GM21360 (cell line): ENCODE data around the gene WDR77.

Source experiments
- ATAC-seq: cut with Tn5 transposase; IDR thresholded peaks from one replicate; pipeline ENCODE4 v1.9.1; 2021; ENCODE audit warnings: mild to moderate bottlenecking, moderate library complexity; ENCODE audit not compliant: unreplicated experiment

Gene WDR77

DNA sequence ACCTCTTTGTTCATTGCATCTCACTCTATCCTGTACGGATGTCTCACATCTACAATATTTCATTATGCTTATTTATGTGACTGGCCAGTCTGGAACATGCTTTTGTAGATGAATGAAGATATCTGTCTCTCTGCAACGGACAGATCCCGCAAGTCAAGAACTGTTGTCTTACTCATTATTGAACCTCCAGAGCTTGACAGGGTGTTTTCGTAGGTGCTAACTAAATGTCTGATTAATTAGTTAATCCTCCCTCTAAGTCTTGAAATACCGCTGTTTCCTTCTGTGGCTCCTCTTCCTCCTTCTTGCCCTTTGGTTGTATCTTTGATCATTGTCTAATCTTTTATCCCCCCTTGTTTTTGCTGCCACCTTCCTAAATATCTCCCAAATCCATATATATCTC is 21.5 kb upstream of the WDR77 start:
- ATAC-seq: no peak

DNA sequence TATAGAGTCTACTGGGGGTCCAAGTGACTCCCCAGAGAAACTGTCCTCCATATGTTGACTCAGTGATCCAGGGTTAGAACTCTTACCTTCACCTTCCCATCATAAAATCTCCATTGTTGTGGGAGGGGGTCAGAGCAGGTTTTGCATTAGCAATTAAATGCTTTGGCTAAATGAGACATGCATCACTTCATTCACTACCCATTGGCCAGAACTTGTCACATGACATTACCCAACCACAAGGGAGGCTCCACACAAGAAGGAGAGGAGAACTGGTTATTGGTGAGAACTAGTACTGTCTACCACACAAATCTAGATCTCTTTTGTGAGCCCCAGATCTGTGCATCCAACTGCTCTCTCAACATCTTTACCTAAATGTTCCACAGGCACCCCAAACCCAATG is 20.5 kb upstream of the WDR77 start:
- no peak for ATAC-seq

DNA sequence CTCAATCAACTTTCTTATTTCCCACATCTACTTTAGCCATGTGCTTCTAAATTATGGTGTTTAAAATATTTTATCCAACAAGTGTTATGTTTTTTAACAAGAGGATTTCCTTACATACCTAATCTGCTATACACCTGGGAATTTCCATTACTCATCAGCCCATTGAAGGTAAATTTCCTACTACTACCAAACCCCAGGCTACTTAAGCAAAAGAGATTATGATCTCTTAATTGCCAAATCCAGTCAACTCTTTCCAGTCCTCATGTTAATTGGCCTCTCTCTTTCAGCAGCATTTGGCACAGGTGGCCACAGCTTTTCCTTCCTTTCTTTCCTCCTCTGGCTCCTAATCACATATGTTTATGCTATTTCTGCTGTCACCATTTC is 19.7 kb upstream of the WDR77 start:
- ATAC-seq: no peak

DNA sequence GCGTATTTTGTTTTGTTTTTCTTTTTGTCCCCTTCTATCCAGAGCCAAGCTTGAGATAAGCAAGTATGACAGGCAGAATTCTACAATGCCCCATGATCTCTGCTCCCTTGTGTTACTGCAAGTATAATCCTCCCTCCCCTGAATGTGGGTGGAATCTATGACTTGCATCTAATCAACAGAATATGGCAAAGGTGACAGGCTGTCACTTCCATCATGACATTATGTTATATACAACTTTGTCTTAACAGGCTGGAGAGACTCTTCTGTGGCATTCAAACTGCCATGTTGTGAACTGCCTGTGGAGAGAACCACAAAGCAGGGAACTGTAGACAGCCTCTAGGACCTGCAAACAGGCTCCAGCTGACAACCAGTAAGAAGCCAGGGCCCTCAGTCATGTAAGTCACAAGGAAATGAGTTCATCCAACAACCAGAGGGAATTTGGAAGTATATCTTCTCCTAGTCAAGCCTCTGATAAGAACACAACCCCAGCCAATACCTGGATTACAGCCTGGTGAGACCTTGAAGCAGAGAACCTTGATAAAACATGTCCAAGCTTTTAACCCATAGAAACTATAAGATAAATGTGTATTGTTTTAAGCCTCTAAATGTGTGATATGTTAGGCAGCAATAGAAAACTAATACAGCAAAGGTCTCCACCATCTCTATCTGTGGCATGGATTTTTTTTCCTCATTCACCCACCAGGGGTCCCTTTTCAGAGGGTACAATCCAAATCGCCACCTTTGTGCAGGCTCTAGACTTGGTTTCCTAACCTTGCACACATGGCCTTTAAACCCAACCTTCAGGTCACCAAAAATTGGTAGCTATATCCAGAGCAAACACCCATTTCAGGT is 19.0 kb upstream of the WDR77 start:
- no peak for ATAC-seq

DNA sequence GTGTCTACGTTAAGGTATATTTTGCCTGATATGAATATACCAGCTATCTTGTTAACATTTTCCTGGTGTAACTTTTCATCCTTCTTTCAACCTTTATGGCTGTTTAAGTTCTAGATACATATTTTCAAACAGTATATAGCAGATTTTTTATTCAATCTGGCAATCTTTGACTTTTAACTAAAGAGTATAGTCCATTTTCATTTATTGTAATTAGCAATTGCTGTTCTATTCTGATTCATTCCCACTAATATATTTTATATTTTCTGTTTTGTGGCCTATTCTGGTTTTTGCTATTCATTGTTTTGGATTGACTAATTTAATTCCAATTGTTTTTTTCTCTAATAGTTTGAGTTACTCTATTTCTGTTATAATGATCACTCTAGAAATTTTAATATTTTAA is 17.4 kb upstream of the WDR77 start:
- no peak for ATAC-seq

DNA sequence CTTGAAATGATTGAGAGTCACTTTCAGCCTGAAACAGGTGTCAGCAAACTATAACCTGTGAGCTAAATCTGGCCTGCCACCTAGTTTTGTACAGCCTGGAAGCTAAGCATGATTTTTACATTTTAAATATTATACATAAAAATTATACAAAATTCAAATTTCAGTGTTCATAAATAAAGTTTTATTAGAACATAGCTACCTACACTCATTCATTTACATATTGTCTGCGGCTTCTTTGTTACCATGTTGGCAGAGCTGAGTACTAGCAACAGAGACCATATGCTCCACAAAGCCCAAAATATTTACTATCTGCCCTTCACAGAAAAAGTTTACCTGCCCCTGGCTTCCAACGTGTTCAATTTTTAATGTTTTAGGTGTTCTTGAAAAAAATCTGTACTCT is 16.7 kb upstream of the WDR77 start:
- ATAC-seq: no peak

DNA sequence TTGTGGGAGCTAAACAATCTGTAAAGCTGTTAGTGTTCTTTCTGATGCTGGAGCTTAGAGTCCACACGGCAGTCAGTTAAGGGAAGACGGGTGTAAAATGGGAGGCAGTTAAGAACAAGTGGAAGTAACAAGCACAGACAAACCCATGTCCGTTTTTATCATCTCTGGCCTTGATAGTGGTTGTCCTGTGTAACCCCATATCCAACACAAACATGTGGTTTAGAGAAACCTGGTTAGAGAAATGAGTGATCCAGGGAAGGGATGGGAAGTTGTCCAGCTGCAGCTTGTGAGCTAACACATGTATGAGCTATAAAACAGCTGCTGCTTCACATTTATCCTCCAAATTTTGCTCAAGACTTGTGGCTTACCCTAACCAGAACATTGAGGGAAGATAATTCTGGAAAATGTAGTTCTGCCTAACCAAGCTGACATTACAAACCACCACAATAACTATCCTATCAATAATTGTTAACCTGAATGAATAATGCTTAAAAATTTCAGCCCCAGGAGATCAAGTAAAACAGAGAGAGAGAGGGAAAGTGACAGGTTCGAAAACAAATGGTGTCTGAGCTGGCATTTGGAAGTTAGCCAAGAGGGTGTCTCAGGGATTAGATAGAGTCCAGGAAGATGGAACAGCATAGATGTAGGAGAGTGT is 14.1 kb upstream of the WDR77 start:
- no peak for ATAC-seq

DNA sequence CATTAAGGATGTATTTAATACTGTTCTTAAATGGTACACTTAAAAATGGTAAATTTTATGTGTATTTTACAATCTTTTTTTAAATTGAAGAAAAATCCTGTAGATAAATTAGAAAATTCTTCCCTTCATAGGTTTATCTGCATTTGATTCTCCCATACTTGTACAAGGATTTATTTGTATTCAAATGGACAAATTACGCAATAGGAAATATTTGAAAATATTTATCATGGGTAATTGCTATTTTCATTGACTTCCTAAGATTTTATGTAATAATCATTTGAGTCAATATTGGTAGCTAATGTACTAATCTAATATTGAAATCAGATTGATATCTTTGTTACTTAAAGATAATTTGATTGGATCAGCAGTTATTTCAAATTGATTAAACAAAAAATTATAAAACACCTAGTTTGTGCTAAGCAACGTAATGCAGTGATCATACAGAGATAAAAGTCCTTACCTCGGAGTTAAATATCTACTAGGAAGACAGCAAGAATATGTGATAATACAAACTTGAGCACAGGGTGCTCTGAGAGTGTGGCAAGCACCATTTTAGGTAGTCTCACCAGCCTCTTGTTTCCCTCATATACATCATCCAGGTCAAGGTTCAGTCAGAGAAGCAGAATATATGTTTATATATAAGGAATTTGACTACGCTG is 13.4 kb upstream of the WDR77 start:
- no peak for ATAC-seq

DNA sequence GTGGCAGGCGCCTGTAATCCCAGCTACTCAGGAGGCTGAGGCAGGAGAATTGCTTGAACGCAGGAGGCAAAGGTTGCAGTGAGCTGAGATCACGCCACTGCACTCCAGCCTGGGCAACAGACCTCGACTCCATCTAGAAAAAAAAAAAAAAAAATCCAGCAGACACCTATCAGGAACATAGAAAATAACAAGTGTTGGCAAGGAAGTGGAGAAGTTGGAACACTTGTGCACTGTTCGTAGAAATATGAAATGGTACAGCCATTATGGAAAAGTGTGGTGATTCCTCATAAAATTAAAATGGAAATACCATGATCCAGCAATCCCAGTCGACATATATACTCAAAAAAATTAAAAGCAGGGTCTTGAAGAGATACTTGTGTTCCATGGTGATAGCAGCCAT is 12.7 kb upstream of the WDR77 start:
- ATAC-seq: no peak

DNA sequence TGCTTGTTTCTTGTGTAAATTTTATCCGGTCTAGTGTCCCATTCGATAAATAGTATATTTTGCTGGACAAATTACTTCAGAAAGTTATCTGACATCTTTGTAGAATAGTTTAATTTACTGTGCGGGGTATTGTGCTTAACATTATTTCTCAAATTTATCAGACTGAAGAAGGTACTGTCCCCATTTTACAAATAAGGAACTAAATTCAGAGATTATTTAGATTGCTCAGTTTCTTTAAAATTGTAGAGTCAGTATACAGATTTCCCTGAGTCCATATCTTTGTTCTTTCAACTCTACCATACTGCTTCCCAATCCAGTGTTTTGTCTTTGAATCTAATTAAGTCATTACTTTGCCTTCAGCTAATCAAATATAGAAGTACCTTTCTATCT is 6.6 kb upstream of the WDR77 start:
- ATAC-seq: no peak

DNA sequence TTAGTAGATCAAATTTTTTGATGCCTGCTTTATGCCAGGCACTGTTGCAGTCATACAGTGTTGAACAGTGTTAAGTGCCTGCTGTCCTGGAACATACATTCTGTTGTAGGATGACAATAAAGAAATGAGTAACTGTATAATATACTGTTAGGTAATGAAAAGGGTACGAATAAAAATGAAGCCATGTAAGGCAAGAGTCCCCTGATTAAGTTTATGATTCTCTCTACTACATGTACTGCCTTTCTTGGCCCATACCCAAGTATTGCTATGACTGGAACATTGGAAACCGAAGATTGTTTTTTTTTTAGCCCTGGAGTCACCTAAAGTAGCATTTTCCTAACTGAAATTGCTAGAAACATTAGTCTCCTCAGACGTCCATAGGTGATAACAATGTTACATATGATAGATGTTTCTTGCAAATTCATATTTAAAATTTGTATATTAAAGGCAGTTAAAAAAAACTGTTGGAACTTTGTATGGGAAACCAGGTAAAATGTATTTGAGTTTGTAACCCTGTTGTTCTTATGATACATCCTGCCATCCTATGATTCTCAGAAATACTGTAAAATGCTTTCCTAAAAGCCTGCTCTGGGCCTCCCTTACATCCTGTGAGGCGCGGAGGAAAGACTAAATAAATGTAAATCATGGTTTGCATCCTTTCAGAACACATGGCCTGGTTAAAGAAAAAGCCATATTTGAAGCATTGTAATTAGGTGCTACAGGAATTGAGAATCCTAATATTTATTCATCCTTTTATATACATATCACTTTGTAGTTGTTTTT is 6.0 kb upstream of the WDR77 start:
- ATAC-seq: no peak

DNA sequence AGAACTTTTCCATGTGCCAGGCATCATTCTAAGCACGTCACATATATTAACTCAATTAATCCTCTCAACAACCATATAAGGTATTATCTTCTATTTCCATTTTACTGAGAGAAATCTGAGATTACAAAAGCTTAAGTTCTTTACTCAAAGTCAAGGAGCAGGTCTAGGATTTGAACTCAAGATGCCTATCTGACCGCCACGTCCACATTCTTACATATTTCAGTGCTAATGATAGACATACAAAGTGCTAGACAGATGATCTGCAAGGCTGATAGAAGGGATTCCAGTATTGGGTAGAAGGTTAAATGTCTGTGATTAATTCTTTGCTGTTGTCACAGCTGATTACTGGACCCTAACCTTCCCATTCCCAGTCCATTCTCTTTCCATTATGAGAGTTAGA is 4.7 kb upstream of the WDR77 start:
- no peak for ATAC-seq

DNA sequence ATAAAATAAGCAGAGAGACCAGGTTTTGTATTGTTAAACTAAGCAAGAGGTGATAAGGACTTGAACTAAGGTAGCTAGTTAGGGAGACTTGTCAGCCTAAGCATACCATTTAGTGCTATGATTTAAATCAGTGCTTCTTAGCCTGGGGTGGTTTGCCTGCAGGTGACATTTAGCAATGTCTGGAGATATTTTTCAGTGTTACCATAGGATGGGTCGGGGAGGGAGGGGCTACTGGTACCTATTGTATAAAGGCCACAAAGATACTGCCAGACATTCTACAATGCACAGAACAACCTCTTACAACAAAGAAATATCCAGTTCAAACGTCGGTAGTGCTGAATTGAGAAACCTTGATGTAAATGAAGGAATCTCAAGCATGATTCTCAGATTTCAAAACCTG is 3.5 kb upstream of the WDR77 start:
- no peak for ATAC-seq

DNA sequence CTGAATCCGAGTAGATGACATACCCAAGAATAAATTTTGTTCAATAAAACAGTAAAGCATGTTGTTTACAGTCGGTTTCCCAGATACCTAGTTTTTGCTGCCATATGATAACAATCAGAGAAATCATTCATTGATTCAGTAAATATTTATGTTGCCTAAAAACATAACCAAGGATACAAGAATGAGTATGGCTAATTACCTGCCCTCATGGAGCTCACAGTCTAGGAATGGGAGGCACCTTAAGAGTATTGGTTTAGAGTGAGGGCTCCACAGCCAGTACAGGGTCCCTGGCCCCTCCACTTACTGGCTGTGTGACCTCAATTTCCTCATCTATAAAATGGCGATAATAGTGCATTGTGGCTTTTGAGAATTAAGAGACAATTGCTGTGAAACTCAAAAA is 1.1 kb upstream of the WDR77 start:
- ATAC-seq: no peak

DNA sequence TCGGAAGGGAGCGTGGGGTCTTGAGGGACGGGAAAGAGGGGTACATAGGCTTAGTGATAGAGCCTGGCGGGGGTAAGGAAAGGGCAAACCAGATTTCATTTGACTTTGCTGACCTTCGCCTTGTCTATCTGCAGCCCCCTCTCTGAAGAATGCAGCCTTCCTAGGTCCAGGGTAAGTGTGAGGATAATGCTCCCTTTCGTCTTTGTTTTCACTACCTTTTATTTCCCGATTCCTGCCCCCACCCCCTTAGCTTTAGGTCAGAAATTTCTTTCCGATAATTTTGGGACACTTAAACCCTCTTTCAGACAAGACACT is 604 bp upstream of the WDR77 start:
- no peak for ATAC-seq

DNA sequence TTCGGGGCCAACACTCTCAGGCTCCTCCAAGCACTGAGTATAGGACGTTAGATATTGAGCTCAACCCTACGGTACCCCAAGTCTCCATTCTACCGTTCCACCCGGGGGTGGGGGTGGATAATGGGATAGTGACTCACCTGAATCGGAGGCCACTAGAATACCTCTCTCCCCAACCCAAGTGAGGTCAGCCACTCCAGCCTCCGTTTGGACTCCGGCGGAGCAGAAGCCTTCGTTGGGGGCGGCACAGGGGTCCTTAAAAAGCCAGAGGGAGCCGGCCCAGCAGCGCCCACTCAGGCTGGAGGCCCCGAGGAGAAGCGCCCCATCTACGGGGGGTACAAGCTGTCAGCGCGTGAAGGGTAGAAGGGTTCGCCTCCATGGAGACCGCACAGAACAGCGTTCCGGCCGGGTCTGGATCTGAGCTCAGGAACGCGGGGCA is 556 bp downstream of the WDR77 start:
- peak; percentile 26 for ATAC-seq

DNA sequence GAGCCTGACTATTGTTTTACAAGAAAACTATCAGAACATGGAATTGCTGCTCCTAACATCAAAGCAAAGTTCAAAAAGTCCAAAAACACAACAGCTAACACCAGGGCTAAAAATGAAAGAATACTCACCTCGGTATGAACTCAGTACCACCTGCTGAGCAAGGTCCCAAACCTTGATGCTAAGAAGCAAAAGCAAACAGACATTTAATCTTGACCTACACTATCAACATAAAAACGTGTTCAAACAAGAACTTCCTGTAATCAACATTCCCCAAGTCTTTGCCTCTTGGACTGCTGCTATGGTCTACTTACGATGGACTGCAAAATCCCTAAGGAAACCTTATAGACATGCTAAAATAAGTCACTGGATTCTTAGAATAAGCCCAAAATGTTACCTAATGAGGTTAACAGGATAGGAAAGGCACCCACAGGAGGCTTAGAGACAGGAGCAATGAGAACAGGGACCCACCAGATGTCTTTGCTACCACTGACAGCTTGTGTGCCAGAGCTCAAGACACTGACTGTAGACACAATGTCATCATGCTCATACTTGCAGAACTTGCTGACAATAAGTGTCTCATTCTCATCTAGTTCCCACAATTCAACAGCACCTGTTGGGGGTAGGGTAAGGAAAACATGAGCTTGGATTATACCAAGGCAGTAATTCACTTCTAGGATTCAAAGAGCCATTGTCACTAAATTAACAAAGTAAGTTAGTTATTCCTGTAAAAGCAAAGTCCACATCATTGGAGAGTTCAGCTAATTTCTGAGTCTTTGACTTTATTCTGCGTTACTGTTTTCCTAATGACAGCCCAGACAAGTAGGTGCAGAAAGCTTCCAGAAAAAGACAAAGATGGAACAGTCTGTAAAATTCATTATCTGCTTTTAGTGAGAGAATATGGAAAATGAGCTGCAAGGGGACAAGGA is 1.8 kb downstream of the WDR77 start:
- ATAC-seq: no peak

DNA sequence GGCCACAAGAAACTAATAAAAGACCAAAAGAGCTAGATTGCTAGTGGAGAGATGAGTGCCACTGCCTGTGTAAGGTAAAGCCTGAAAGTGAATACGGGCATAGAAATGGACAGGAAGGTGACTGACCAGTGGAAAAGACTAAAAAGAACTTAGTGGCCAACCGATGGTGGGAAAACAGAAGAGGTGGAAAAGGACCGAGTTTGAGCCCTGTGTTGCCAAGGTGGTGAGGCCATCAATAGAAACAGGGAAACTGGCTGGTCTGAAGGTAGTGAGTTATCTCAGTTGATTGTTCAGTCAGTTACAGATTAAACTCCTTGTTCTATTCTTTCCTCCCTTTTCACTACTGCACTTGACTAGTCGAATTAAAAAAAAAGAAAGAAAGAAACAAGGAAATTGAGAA is 2.5 kb downstream of the WDR77 start:
- no peak for ATAC-seq

DNA sequence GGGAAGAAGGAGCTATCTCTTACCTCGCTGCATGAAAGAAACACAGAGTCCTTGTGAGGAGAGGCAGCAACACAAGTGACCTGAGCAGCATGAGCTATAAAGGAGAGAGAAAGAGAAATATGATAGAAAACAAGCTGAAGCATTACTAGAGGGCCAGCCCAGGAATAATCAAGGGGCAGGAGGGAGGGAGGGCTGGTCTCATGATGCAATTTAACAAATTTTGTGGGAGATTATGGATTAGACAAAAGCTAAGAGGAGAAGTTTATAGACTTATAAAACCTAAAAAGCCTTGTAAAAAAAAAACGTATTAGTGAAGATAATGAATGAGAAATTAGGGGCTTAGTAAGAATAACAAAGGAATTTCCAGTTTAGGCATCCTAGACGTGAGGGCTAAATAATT is 5.0 kb downstream of the WDR77 start:
- ATAC-seq: no peak

DNA sequence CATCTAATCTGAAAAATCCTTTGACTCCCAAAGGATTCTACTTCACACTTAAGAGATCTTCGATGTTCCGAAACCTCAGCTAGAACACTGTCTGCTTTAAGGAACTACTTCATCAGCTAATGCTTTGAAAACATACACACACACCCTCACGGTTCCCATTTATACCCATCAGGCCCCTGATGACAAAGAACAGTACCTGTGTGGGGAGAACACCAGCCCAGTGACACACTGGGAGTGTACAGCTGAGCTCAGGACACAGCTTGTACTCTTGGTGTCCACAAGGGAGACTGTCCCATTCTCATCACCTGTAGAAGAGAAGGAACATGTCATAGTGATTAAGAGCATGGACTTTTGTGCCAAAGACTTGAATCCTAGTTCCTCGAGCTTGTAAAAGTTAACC is 6.6 kb downstream of the WDR77 start:
- no peak for ATAC-seq
